Loucy (cell line): ENCODE measurements around the gene SNX13.

Source experiments
- H2AFZ ChIP-seq: fragments of 200-600 bp; sonication (generic); 2 replicates; pipeline ENCODE4 v1.6.0; 2016; ENCODE audit warnings: antibody characterized with exemption, mild to moderate bottlenecking, low read length, moderate library complexity
- H3F3A ChIP-seq: fragments of 200-600 bp; 2 replicates; pipeline ENCODE4 v1.6.0; 2016; ENCODE audit warnings: antibody characterized with exemption, low read depth, mild to moderate bottlenecking
- H3K27me3 ChIP-seq: fragments of 200-600 bp; sonication (generic); 2 replicates; pipeline ENCODE4 v1.6.1; 2014; ENCODE audit warnings: low read length, mild to moderate bottlenecking; ENCODE audit not compliant: insufficient read depth, poor library complexity, severe bottlenecking
- H3K36me3 ChIP-seq: fragments of 200-600 bp; sonication (generic); 2 replicates; pipeline ENCODE4 v1.6.1; 2016; ENCODE audit warnings: low read length; ENCODE audit not compliant: insufficient read depth
- H3K4me1 ChIP-seq: fragments of 200-600 bp; sonication (generic); 2 replicates; pipeline ENCODE4 v1.5.1; 2014; ENCODE audit warnings: low read length, mild to moderate bottlenecking; ENCODE audit not compliant: insufficient read depth, poor library complexity, severe bottlenecking
- H3K4me2 ChIP-seq: fragments of 200-600 bp; sonication (generic); 2 replicates; pipeline ENCODE4 v1.6.0; 2014; ENCODE audit warnings: antibody characterized with exemption, low read length, low read depth, mild to moderate bottlenecking; ENCODE audit not compliant: poor library complexity, severe bottlenecking
- H3K4me3 ChIP-seq: fragments of 200-600 bp; sonication (generic); 2 replicates; pipeline ENCODE4 v1.5.1; 2014; ENCODE audit warnings: low read length, mild to moderate bottlenecking, mixed read lengths; ENCODE audit not compliant: poor library complexity, severe bottlenecking
- H3K79me2 ChIP-seq: fragments of 200-600 bp; sonication (generic); 2 replicates; pipeline ENCODE4 v1.6.1; 2014; ENCODE audit warnings: low read length; ENCODE audit not compliant: insufficient read depth
- H3K9ac ChIP-seq: fragments of 200-600 bp; sonication (generic); 2 replicates; pipeline ENCODE4 v1.6.0; 2014; ENCODE audit warnings: mild to moderate bottlenecking, low read depth, low read length, moderate library complexity; ENCODE audit not compliant: poor library complexity, severe bottlenecking
- H3K9me2 ChIP-seq: fragments of 200-600 bp; sonication (generic); replicated peaks from 2 replicates; pipeline ENCODE4 v1.6.1; 2016; ENCODE audit warnings: low read depth, low read length, mixed read lengths
- H3K9me3 ChIP-seq: fragments of 200-600 bp; sonication (generic); 2 replicates; pipeline ENCODE4 v1.6.1; 2014; ENCODE audit warnings: mild to moderate bottlenecking, antibody characterized with exemption, low read length, low read depth; ENCODE audit not compliant: insufficient read depth
- H4K20me1 ChIP-seq: fragments of 200-600 bp; sonication (generic); 2 replicates; pipeline ENCODE4 v1.6.0; 2014; ENCODE audit warnings: antibody characterized with exemption, low read length, mild to moderate bottlenecking; ENCODE audit not compliant: insufficient read depth, poor library complexity, severe bottlenecking
- CTCF ChIP-seq: fragments of 200-600 bp; sonication (generic); conservative IDR thresholded peaks from 2 replicates; pipeline ENCODE4 v1.5.1; 2014; ENCODE audit warnings: mild to moderate bottlenecking, antibody characterized with exemption, low read length
- EZH2phosphoT487 ChIP-seq: fragments of 200-600 bp; IDR thresholded peaks from 2 replicates; pipeline ENCODE4 v1.6.1; 2018; ENCODE audit warnings: antibody characterized with exemption, mild to moderate bottlenecking, moderate library complexity, borderline replicate concordance

SNX13 gene

DNA sequence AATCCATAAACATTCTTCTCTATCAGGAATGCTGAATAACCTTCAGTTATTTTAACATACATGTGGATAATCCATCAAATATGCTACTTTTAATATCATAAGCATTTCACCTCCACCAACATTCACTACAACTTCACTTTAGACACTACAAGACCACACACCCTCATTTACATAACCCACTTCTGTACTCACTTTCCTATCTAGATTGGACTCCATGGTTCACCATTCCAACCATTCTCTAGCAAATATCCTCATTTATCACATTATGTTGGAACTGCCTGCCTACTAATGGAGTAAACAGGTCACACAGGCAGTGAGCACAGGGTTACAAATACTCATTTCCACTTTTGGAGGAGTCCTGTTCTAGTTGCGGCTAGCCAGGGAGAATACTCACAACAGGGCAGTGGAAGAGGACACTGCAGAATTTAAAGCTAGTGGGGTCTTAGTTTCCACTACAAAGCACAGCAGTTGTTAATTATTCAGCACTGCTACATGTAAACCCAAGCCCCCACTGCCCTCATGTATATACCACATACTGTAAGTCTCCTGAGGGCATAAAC lies 18.4 kb downstream of the SNX13 start:
- peaks cover 29% of the 10 kb centered on the region for H4K20me1 ChIP-seq
- H3K27me3 ChIP-seq, result no peaks in the 10 kb centered on the region
- no peak overlapping the region for H3K9ac ChIP-seq
- H3K9me3 ChIP-seq, result no peaks in the 10 kb centered on the region
- H3K9me2 ChIP-seq, result no peaks in the 10 kb centered on the region
- no peak overlapping the region for H3K4me3 ChIP-seq
- no peak overlapping the region for H2AFZ ChIP-seq
- H3K4me1 ChIP-seq, result peaks cover 6% of the 10 kb centered on the region
- no peaks in the 10 kb centered on the region for H3K36me3 ChIP-seq
- H3K4me2 ChIP-seq, result no peak overlapping the region
- TF ChIP-seq CTCF, result no peak
- no peak for TF ChIP-seq EZH2phosphoT487
- no peaks in the 10 kb centered on the region for H3F3A ChIP-seq
- peaks cover 77% of the 10 kb centered on the region for H3K79me2 ChIP-seq

- peaks cover 78% of the 10 kb centered on the region for H3K79me2 ChIP-seq
- TF ChIP-seq CTCF (no peak), EZH2phosphoT487 (no peak)
- no peak overlapping the region for H3K4me3 ChIP-seq
- H3K4me2 ChIP-seq, result no peak overlapping the region
- H4K20me1 ChIP-seq, result peaks cover 6% of the 10 kb centered on the region
- H3K4me1 ChIP-seq, result peaks cover 6% of the 10 kb centered on the region
- peaks cover 6% of the 10 kb centered on the region; the same call in 1 of the 2 replicates for H3K9me3 ChIP-seq
- no peaks in the 10 kb centered on the region for H3K9me2 ChIP-seq
- H3K27me3 ChIP-seq, result no peaks in the 10 kb centered on the region
- no peaks in the 10 kb centered on the region for H3F3A ChIP-seq
- H3K9ac ChIP-seq, result no peak overlapping the region
- H3K36me3 ChIP-seq, result no peaks in the 10 kb centered on the region
- H2AFZ ChIP-seq, result no peak overlapping the region
Measured at GRCh38 chr7:17917842-17918241, 22.5 kb downstream of the SNX13 start.

DNA sequence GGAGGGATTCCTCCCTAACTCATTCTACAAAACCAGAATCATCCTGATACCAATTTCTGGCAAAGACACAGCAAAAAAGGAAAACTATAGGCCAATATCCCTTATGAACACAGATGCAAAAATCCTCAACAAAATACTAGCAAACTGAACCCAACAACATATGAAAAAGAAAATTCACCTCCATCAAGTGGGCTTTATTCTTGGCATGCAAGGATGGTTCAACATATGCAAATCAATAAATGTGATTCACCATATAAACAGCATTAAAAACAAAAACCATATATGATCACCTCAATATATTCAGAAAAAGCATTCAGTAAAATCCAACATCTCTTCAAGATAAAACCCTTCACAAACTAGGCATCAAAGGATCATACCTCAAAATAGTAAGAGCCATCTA lies 23.5 kb downstream of the SNX13 start:
- Histone ChIP-seq H3F3A (no peaks in the 10 kb centered on the region), H3K9me3 (peaks cover 6% of the 10 kb centered on the region; the same call in 1 of the 2 replicates), H4K20me1 (peaks cover 6% of the 10 kb centered on the region), H3K9ac (no peak overlapping the region), H3K4me2 (no peak overlapping the region), H2AFZ (no peak overlapping the region), H3K36me3 (no peaks in the 10 kb centered on the region), H3K27me3 (no peaks in the 10 kb centered on the region), H3K4me1 (peaks cover 6% of the 10 kb centered on the region), H3K79me2 (peaks cover 78% of the 10 kb centered on the region), H3K4me3 (no peak overlapping the region), H3K9me2 (no peaks in the 10 kb centered on the region)
- TF ChIP-seq EZH2phosphoT487 (no peak), CTCF (no peak)
